Measurements from ENCODE around the gene EIF5B. TPM values are rescaled to one million over a fixed set of nuclear protein-coding genes. Genes with fewer than 3 reads are reported as not detected.

Gene EIF5B
- total RNA-seq, 1 experiment from 2014 or later, result 79.5 TPM

- TF ChIP-seq CTCF (IDR thresholded peaks at IDR 0.05; ENCODE audit: insufficient read depth in 1 of 2, low read depth in 1 of 2, low read length in 1 of 2, severe bottlenecking in 1 of 2, unreplicated experiment in 1 of 2), result no peak
- Mint-ChIP-seq H3K27me3 (ENCODE audit: insufficient read depth, unreplicated experiment) (no peaks in the 10 kb centered on the region), H3K9me3 (ENCODE audit: unreplicated experiment) (peaks cover 10% of the 10 kb centered on the region), H3K4me3 (ENCODE audit: unreplicated experiment) (no peak overlapping the region), H3K36me3 (ENCODE audit: insufficient read depth, unreplicated experiment) (peaks cover 77% of the 10 kb centered on the region), H3K4me1 (ENCODE audit: low read depth, unreplicated experiment) (no peaks in the 10 kb centered on the region), H3K27ac (ENCODE audit: unreplicated experiment) (no peak overlapping the region)
- Histone ChIP-seq H3K4me1 (no peaks in the 10 kb centered on the region; the same call in 1 of the 2 replicates), H3K36me3 (ENCODE audit: control insufficient read depth, insufficient read depth, low read length) (peaks cover 3% of the 10 kb centered on the region), H3K4me3 (ENCODE audit: low read depth, low read length) (no peak overlapping the region), H3K27me3 (replicated peaks; ENCODE audit: control insufficient read depth, insufficient read depth, low read length) (no peaks in the 10 kb centered on the region), H3K9me3 (no peaks in the 10 kb centered on the region)
- intact Hi-C loops (cut with micrococcal nuclease; ENCODE audit: unreplicated experiment), result no loop called here
- no TSS peak for BruUV-seq (replicated peaks)
- CTCF ChIA-PET, result no interaction called here
- DNase-seq, result no peak
- POLR2A ChIA-PET, result no interaction called here
Measured at GRCh38 chr2:99377879-99378278, 40.7 kb downstream of the EIF5B start.

GRCh38 chr2:99380376-99381010 lies 43.3 kb downstream of the EIF5B start:
- BruUV-seq (replicated peaks), result no TSS peak
- Mint-ChIP-seq H3K27ac (ENCODE audit: unreplicated experiment) (no peak overlapping the region), H3K9me3 (ENCODE audit: unreplicated experiment) (no peaks in the 10 kb centered on the region), H3K36me3 (ENCODE audit: insufficient read depth, unreplicated experiment) (peaks cover 74% of the 10 kb centered on the region), H3K4me3 (ENCODE audit: unreplicated experiment) (no peak overlapping the region), H3K4me1 (ENCODE audit: low read depth, unreplicated experiment) (no peaks in the 10 kb centered on the region), H3K27me3 (ENCODE audit: insufficient read depth, unreplicated experiment) (no peaks in the 10 kb centered on the region)
- no peak for TF ChIP-seq CTCF (IDR thresholded peaks at IDR 0.05; ENCODE audit: insufficient read depth in 1 of 2, low read depth in 1 of 2, low read length in 1 of 2, severe bottlenecking in 1 of 2, unreplicated experiment in 1 of 2)
- no peaks in the 10 kb centered on the region for H3K9me3 ChIP-seq
- no peak for DNase-seq
- ChIA-PET POLR2A (no interaction called here), CTCF (no interaction called here)
- H3K4me1 ChIP-seq, result no peaks in the 10 kb centered on the region; the same call in 1 of the 2 replicates
- H3K36me3 ChIP-seq (ENCODE audit: control insufficient read depth, insufficient read depth, low read length), result peaks cover 2% of the 10 kb centered on the region; the same call in 1 of the 2 replicates
- no peak overlapping the region for H3K4me3 ChIP-seq (ENCODE audit: low read depth, low read length)
- no peaks in the 10 kb centered on the region for H3K27me3 ChIP-seq (replicated peaks; ENCODE audit: control insufficient read depth, insufficient read depth, low read length)
- intact Hi-C loops (cut with micrococcal nuclease; ENCODE audit: unreplicated experiment), result no loop called here

GRCh38 chr2:99382143-99382542 lies 45.0 kb downstream of the EIF5B start:
- H3K36me3 Mint-ChIP-seq (ENCODE audit: insufficient read depth, unreplicated experiment), result peaks cover 79% of the 10 kb centered on the region
- intact Hi-C loops (cut with micrococcal nuclease; ENCODE audit: unreplicated experiment), result no loop called here
- no peak overlapping the region for H3K27ac Mint-ChIP-seq (ENCODE audit: unreplicated experiment)

More at GRCh38 chr2:99382143-99382542, 45.0 kb downstream of the EIF5B start:
- Histone ChIP-seq H3K4me1 (no peaks in the 10 kb centered on the region; the same call in 1 of the 2 replicates), H3K9me3 (no peaks in the 10 kb centered on the region), H3K4me3 (ENCODE audit: low read depth, low read length) (no peak overlapping the region), H3K27me3 (replicated peaks; ENCODE audit: control insufficient read depth, insufficient read depth, low read length) (no peaks in the 10 kb centered on the region), H3K36me3 (ENCODE audit: control insufficient read depth, insufficient read depth, low read length) (peaks cover 2% of the 10 kb centered on the region; the same call in 1 of the 2 replicates)
- CTCF ChIA-PET, result no interaction called here
- no peaks in the 10 kb centered on the region for H3K27me3 Mint-ChIP-seq (ENCODE audit: insufficient read depth, unreplicated experiment)
- no TSS peak for BruUV-seq (replicated peaks)
- POLR2A ChIA-PET, result no interaction called here
- H3K4me1 Mint-ChIP-seq (ENCODE audit: low read depth, unreplicated experiment), result no peaks in the 10 kb centered on the region
- no peak overlapping the region for H3K4me3 Mint-ChIP-seq (ENCODE audit: unreplicated experiment)
- peak in 1 of 2 experiments; percentile 9 for TF ChIP-seq CTCF (IDR thresholded peaks at IDR 0.05; ENCODE audit: insufficient read depth in 1 of 2, low read depth in 1 of 2, low read length in 1 of 2, severe bottlenecking in 1 of 2, unreplicated experiment in 1 of 2)
- no peaks in the 10 kb centered on the region for H3K9me3 Mint-ChIP-seq (ENCODE audit: unreplicated experiment)
- no peak for DNase-seq

Measured in Caco-2 (cell line).